IPS-NIHi11 (cell line): Measurements from ENCODE around the gene FRMD4A.
"Not testable (repeated sequence)": the region's sequence is repeated elsewhere in the genome, so short reads cannot be mapped to it uniquely, and the experiment has no call there.

ENCODE experiments used
- DNase-seq: peaks from one replicate; pipeline ENCODE4 v3.0.0; 2012; ENCODE audit warnings: mixed read lengths, low spot score

FRMD4A gene

DNA sequence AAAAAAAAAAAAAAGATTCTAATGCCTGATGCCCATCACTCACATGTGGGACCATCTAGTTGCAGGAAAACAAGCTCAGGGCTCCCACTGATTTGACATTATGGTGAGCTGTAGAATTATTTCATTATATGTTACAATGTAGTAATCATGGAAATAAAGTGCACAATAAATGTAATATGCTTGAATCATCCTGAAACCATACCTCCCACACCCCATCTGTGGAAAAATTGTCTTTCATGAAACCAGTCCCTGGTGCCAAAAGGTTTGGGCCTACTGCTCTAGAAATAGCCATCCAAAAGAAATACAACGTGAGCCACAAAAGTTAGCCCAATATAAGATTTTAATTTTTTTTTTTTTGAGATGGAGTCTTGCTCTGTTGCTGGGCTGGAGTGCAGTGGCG lies 478.8 kb downstream of the FRMD4A start:
- no peak for DNase-seq

GRCh38 chr10:13848520-13849445 lies 481.9 kb downstream of the FRMD4A start:
- no peak for DNase-seq

DNA sequence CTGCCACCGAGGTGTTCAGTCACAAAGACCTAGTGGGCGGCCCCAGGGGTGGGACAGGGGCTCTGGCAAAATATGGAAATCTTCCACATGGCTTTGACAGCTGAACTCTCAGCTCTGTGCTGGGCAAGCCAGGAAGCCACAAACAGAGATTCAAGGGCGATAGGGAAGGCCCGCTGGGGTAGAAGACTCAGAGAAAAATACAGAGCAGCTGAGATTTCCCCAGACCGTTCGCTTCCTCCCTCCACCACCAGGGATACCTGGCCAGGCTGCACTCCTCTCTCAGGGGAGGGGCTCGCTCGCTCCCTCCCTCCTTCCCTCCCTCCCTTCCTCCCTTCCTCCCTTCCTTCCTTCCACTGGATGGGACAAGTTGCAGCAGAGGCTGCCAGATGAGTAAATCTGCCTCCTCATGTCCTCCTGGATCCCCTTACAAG lies 483.5 kb downstream of the FRMD4A start:
- DNase-seq = peak; percentile 71

- no peak for DNase-seq
These were observed 484.8 kb downstream of the FRMD4A start for GRCh38 chr10:13845897-13846296.

DNA sequence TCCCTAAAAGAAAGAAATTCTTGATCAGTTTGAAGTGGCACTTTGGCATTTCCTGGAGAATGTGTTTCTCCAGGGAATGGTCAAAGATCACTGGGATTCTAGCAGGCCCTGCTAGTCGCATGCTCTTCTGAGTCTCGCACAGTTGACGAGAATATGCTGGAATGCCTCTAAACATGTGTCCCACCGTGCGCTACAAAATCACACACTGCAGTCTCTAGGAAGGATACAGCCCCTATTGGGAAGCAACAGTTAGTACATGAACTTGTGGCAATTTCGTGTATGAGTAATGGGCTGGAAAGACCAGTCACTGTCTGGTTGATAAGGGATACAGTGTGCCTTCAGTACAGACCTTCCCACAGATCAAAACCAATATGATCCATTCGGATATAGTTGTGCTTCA lies 486.1 kb downstream of the FRMD4A start:
- DNase-seq = no peak

DNA sequence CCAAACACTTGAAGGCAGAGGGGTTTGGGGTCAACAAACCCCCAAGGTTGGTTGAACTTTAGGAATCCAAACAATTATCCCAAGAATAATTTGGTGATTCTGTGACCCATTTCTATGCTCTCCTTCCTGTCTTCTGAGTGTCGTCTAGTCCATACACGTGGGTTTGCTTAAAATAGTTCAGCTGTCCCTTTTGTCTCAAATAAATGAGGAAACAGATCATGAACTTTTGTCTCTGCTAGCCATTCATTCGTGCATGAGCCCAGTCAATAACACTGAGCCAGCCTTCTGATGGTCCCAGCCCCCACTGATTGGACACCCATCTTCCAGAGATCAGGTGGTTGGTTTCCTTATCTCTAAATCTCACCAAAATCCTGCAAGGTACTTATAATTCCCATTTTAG lies 488.6 kb downstream of the FRMD4A start:
- no peak for DNase-seq

DNA sequence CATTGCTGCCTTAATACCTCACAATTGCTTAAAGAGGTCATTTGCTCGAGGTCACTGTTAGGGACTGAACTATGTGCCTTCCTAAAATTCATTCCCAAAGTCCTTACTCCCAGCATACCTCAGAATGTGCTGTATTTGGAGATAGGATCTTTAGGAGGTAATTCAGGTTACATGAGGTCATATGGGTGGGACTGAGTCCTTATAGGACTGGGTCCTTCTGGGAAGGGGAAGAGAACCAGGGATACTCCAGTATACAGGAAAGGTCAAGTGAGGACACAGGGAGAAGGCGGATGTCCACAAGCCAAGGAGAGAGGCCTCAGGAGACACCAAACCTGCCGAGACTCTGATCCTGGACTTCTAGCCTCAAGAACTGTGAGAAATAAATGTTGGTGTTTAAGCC lies 490.7 kb downstream of the FRMD4A start:
- no peak for DNase-seq

- no peak for DNase-seq
These were observed 491.2 kb downstream of the FRMD4A start for GRCh38 chr10:13839430-13839990.

GRCh38 chr10:13839030-13839429 lies 491.7 kb downstream of the FRMD4A start:
- no peak for DNase-seq

- DNase-seq = no peak
These were observed 492.8 kb downstream of the FRMD4A start for GRCh38 chr10:13837966-13838365.

DNA sequence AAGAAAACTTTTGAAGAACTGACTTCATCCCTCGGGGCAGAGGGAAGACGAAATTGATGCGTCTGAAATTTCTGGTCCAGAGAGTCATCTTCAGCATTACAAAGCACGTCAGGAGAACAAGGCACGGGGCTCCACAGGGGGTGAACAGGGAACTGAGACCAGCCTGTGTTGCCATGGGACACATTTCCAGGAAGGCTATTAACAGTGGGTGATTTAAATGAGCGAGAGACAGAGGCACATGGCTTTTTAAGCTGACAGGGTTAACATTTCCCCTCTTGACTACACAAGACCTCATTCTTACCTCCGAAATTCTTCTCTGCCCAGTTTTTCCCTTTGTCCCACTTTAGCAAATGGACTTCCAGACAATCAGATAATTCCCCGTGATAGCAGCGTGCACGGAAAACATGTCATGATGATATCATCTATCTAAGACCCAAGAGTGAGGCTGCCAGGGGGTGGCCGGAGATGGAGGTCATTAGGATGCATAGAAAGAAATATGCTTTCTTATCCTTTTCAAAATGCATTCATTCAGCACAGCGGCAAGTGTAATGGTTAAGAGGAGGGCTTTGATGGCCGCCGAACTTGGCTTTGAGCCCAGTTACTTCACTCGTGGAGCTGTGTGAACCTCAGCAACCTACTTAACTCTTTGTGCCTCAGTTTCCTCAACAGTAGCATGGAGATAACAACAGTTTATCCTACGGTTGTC lies 496.0 kb downstream of the FRMD4A start:
- no peak for DNase-seq

DNA sequence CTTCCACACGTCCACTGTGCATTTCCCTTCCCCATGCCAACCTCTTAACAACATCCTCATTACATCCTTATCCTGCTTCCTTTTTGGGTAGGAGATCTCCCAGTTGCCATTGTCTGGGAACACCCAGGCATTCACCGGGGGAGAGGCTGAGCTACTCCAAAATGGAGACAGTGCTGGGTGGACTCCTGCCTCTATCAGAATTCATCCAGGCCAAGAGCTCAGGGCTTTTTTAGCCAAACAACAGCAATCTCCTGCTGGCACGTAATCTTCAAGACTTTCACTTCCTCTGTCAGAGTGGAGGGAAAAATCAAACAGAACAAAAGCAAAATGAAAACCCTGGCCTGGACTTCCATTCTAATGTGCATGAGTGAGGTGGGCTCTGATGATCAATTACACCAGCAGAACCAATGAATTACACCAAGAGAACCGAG lies 499.0 kb downstream of the FRMD4A start:
- DNase-seq = no peak

GRCh38 chr10:13830385-13830784 lies 500.3 kb downstream of the FRMD4A start:
- DNase-seq = peak; percentile 35

DNA sequence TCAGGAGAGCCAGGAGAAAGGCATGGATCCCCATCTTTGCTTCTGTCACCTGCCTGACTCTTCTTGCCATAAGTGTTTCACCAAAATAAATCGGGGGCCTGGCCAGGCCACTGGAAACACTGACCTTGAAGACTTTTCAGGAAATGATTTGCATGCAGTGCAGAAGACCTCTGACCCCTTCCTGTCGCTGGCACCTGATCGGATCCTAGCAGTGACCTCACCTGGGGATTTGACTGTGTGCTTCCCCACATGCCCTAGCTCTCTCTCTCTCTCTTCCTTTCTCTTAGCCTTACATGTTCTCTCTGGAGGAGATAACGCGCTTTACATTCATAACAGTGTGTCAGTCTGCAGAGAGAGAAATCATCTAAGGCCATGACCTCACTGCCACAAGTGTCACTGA lies 500.9 kb downstream of the FRMD4A start:
- no peak for DNase-seq

- not testable (repeated sequence) for DNase-seq
These were observed 502.4 kb downstream of the FRMD4A start for GRCh38 chr10:13828284-13828683.

DNA sequence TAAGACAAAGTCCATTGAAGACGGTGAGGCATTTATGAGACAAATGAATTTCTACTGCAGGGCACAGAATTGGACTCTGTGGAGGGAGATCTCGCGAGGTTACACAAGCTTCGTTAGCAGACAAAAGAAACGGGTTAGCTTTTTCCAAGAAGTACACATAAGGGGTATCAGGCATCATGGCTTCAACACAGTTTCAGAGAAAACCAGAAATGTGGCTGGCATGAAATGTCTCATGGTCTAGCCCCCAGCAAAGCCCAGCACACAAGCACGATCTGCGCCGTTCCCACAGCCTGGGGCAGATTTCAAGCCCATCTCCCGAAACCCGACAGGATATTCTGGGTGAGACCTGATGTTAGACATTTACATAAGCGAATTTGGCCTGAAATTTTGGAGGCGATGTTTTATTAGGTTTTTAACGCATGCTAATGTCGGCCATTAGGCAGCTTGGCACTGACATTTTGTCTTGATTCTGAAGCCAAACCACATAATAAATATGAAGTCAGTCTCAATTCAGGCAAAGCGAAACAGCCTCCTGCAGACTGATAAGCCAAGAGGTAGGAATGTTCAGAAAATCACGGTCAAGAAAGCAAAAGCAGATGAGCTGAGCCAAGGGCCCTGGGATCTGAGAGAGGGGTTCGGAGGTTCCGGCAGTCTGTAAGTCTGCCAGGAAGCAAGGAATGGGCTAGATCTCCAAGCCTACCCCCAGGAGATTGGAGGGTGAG lies 503.5 kb downstream of the FRMD4A start:
- no peak for DNase-seq

DNA sequence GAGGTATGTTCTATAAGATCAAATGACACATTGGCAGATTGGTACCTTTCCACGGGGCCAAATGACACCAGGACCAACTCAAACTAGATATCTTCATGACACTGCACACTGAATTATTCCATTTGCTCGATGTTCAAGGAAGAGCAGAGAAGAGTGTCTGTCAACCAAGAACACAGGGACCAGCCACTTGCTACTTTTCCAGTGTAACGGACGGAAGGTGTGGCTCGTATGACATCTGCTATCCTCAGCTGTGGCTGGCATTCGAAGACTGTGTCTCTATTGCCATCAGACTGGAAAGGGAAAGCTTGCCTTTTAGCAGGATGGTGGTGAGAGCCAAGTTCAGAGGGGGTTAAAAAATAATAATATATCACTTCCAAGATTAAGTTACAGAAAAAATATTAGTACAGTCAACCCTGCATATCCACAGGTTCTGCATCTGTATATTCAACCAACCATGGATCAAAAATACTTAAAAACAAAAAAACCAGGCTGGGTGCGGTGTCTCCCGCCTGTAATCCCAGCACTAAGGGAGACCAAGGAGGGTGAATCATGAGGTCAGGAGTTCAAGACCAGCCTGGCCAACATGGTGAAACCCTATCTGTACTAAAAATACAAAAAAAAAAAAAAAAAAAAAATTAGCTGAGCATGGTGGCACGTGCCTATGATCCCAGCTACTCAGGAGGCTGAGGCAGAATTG lies 506.9 kb downstream of the FRMD4A start:
- no peak for DNase-seq

DNA sequence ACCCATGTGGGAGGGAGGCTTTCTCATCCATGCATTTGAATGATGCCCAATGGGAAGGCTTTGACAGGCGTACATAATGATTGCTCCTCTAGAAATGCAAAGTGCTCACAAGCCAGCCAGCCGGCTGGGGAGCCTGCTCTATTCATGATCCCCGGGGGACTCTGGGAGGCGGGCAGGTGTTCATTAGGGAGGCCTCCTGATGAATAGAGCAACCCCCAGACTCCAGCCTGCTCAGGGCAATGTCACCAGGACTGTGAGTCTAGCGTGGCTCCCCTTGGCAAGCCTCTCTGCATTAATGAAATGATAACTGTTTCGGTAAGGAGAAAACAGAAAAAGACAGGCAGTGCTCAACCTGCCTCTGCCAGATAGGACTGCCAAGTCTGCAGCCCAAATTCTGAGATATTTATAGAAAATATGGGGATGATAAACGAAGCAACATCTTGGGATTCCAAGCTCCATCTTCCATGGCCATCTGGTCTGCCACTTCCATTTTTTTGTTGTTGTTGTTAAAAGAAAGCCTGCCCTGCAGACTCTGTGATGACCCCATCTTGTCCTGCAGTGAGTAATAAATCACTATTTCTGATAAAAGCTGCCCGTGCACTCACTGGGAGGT lies 507.5 kb downstream of the FRMD4A start:
- peak; percentile 58 for DNase-seq

GRCh38 chr10:13822490-13822889 lies 508.2 kb downstream of the FRMD4A start:
- DNase-seq = no peak

- DNase-seq = no peak
These were observed 509.8 kb downstream of the FRMD4A start for GRCh38 chr10:13820964-13821337.
